Activated naive CD4-positive, alpha-beta T cell treated with anti-CD3 and anti-CD28 coated beads, Interleukin-2, amount 50 U/mL, for 16 hours (primary cell): ENCODE results near the gene PDCD2L.

Source experiments
- DNase-seq: peaks from one replicate; pipeline ENCODE4 v3.0.0-alpha.2; 2020

PDCD2L gene

GRCh38 chr19:34474233-34474989, 70.2 kb downstream of the PDCD2L start:
- DNase-seq, result no peak

DNA sequence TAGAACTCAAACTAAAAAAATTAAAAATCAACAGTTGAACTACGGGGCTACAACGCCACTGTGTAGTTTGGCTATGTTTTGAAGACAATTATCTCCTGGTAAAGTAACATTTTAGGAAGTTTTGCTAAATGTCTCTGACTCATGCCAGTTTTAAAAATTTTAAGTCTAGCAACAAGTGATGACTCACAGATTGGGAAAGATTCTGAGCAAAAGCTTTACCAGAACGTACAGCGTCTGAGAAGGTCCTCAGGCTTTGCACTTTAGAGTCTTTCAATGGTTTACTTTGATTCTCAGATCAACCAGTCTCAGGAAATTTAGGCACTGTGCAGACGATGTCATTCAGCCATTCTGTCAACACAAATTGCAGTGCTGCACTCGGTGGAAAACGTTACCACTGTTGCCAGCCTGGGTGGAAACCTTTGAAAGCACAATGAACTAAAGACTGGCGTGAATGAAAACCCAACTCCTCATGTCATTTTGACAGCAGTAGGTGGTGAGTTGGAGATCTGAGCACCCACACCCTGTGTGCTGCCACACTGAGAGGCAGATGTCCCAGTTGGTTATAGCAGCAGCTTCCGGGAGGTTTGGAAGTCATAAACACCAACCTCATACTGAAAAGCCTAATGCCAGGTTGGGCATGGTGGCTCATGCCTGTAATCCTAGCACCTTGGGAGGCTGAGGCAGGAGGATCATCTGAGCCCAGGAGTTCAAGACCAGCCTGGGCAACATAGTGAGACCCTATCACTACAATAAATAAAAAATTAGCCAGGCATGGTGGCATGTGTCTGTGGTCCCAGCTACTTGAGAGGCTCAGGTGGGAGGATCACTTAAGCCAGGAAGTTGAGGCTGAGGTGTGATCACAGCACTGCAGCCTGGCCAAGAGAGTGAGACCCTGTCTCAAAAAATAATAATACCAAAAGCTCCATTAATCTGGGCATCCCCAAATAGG, 71.1 kb downstream of the PDCD2L start:
- DNase-seq, result no peak
